GM19455 (cell line): Measurements from ENCODE around the gene NKD1.

Experiments used
- ATAC-seq: cut with Tn5 transposase; IDR thresholded peaks from one replicate; pipeline ENCODE4 v1.9.1; 2021; ENCODE audit not compliant: unreplicated experiment

Gene NKD1

GRCh38 chr16:50622643-50623369, 74.6 kb downstream of the NKD1 start:
- ATAC-seq, result no peak

GRCh38 chr16:50624449-50624970, 76.3 kb downstream of the NKD1 start:
- ATAC-seq, result no peak

GRCh38 chr16:50625374-50625773, 77.2 kb downstream of the NKD1 start:
- no peak for ATAC-seq

- ATAC-seq, result no peak
These were observed 78.7 kb downstream of the NKD1 start for GRCh38 chr16:50626868-50627267.

GRCh38 chr16:50627419-50627818, 79.2 kb downstream of the NKD1 start:
- ATAC-seq, result no peak

- no peak for ATAC-seq
These were observed 80.1 kb downstream of the NKD1 start for GRCh38 chr16:50628156-50628802.

GRCh38 chr16:50629334-50629733, 81.1 kb downstream of the NKD1 start:
- ATAC-seq, result no peak

GRCh38 chr16:50630394-50631020, 82.3 kb downstream of the NKD1 start:
- no peak for ATAC-seq

GRCh38 chr16:50631249-50631984, 83.2 kb downstream of the NKD1 start:
- ATAC-seq, result no peak

GRCh38 chr16:50631985-50632576, 83.9 kb downstream of the NKD1 start:
- ATAC-seq, result no peak

GRCh38 chr16:50632927-50633800, 85.0 kb downstream of the NKD1 start:
- no peak for ATAC-seq

- no peak for ATAC-seq
These were observed 85.9 kb downstream of the NKD1 start for GRCh38 chr16:50634090-50634489.

- no peak for ATAC-seq
These were observed 86.8 kb downstream of the NKD1 start for GRCh38 chr16:50634947-50635346.

- ATAC-seq, result no peak
These were observed 87.6 kb downstream of the NKD1 start for GRCh38 chr16:50635505-50636392.

GRCh38 chr16:50636753-50637374, 88.7 kb downstream of the NKD1 start:
- ATAC-seq, result no peak

- no peak for ATAC-seq
These were observed 89.8 kb downstream of the NKD1 start for GRCh38 chr16:50637716-50638602.

GRCh38 chr16:50638816-50639670, 90.8 kb downstream of the NKD1 start:
- ATAC-seq, result no peak
